T-helper 9 cell (primary cell): Measurements from ENCODE around the gene CTTN.
"Not testable (repeated sequence)": the region's sequence is repeated elsewhere in the genome, so short reads cannot be mapped to it uniquely, and the experiment has no call there.

Experiments used
- DNase-seq: peaks from one replicate; pipeline ENCODE4 v3.0.0-alpha.2; 2020

Gene CTTN

GRCh38 chr11:70381872-70382861 is 16.2 kb upstream of the CTTN start:
- no peak for DNase-seq

- DNase-seq = no peak
Measured at GRCh38 chr11:70383664-70384565, 14.4 kb upstream of the CTTN start.

DNA sequence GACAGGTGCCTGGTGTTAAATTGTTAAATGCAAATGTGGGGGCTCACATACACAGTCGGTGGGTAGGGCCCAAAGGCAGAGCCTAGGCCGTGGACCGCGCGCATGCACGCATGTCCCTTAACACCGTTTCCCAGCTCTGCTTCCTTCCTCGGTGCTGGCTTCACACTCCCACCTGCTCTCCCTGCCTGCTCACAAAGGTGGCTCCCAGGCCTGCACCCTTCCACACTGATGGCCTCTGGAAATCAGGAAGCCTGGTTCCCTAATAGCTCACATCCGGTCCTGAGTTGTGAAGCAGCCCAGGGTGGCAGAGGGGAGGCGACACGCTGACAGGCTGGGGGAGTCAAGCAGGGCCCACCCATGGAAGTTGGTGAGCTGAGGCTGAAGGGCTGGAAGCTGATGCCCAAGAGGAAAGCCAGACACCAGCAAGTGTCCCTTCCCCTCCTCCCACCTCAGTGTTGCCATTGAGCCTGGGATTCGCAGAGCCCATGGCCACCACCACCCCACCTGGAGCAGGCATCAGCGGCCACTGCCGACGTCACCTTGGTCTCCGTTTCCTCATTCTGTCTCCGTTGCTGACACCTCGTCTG is 13.7 kb upstream of the CTTN start:
- no peak for DNase-seq

DNA sequence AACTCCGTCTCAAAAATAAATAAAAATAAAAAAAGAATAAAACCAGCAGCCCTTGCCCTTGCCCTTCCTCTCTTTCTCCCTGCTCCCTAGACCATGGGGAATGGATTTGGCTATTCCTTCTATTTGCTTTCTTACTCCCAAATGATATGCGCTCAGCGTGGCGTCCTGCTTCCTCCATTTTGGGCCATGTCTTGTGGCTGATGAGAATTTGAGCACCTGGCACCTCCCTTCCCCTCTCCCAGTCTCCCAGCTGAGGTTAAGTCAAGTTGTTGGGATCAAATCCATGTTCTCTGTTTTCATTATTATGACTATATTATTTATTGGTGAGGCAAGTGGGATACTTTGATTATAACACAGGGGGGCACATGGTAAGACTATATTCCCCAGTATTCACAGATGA is 10.8 kb upstream of the CTTN start:
- DNase-seq = no peak

GRCh38 chr11:70389201-70389600 is 9.1 kb upstream of the CTTN start:
- no peak for DNase-seq

GRCh38 chr11:70390882-70391281 is 7.4 kb upstream of the CTTN start:
- not testable (repeated sequence) for DNase-seq

- no peak for DNase-seq
Measured at GRCh38 chr11:70394211-70394950, 3.9 kb upstream of the CTTN start.

- no peak for DNase-seq
Measured at GRCh38 chr11:70397336-70397982, 870 bp upstream of the CTTN start.

DNA sequence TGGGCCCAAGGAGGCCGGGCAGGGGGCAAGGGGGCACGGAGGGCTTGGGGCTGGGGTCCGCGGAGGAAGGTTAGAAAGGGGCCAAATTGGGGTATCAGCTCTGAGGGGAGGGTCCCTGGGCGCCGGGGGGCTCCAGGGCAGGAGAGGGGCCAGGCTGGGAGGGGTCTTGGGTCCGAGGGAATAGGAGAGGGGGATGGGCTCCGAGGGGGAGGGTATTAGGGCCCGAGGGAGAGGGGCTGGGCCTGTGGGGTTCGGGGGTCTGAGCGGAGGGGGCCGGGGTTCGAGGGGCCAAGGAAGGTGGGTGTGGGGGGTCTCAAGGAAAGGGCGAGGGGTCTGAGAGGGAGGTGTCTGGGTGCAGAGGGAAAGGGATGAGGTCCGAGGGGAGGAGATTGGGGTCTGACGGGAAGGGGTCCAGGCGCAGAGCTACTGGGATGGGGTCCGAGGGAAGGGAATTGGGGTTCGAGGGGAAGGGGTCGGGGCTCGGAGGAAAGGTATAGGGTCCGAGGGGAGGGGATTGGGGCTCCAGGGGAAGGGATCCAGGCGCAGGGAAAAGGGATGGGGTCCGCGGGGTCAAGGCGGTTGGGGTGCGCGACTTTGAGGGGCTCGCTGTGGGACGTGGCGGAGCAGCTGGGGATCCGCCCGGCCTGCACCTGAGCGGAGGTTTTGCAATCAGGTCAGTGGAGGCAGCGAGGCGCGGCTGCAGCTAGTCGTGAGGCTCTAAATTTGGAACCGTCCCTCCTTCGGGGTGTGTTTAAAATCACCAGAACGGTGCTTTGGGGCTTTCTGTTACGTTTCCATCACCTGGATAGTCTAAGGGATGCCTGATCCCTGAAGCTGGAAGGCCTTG is 728 bp downstream of the CTTN start:
- no peak for DNase-seq

DNA sequence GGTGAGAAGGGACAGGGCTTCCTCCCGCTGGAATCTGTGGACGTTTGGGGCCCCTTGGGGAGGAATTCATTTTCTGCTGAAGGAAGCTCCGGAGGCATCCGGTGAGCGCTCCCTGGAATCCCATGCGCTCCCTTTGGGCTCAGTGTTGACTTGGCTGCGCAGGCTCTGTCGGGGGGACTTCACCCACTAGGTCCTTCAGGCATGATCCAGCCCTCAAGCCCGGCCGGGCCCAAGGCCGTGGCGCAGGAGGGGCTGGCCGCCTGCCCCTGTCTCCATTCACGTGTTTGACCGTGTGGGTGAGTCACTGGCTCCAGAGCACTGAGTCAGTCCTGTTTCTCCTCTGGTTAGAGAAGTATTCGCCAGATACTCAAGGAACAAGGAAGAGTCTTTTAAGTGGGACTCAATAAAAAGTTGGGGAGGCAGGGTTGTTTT is 1.4 kb downstream of the CTTN start:
- no peak for DNase-seq

GRCh38 chr11:70400643-70401042 is 2.3 kb downstream of the CTTN start:
- no peak for DNase-seq

DNA sequence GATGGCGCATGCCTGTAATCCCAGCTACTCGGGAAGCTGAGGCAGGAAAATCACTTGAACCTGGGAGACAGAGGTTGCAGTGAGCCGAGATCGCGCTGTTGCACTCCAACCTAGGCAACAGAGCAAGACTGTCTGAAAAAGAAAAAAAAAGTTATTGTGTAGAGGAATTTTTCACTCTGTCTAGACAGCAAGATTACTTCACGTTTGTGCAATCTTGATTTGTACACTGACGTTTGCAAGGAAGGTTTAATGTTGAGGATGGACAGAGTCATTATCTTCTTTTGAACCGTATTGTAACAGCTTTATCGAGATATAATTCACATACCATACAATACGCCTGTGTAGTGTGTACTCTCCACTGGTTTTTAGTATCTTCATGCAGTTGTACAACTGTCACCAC is 3.7 kb downstream of the CTTN start:
- no peak for DNase-seq

DNA sequence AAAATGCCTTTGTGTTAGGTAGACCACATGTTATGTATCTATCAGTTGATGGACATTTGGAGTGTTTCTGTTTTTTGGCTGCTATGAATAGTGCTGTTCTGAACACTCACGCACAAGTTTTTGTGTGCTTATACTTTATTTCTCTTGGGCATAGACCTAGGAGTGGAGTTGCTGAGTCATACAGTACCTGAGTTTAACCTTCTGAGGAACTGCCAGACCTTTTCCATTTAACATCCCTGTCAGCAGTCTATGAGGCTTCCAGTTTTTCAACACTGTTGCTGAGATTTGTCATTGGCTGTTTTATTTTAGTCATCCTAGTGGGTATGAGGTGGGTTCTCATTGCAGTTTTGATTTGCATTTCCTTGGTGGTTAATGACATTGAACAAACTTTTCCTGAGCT is 4.4 kb downstream of the CTTN start:
- DNase-seq = no peak

- no peak for DNase-seq
Measured at GRCh38 chr11:70404244-70404643, 5.9 kb downstream of the CTTN start.

DNA sequence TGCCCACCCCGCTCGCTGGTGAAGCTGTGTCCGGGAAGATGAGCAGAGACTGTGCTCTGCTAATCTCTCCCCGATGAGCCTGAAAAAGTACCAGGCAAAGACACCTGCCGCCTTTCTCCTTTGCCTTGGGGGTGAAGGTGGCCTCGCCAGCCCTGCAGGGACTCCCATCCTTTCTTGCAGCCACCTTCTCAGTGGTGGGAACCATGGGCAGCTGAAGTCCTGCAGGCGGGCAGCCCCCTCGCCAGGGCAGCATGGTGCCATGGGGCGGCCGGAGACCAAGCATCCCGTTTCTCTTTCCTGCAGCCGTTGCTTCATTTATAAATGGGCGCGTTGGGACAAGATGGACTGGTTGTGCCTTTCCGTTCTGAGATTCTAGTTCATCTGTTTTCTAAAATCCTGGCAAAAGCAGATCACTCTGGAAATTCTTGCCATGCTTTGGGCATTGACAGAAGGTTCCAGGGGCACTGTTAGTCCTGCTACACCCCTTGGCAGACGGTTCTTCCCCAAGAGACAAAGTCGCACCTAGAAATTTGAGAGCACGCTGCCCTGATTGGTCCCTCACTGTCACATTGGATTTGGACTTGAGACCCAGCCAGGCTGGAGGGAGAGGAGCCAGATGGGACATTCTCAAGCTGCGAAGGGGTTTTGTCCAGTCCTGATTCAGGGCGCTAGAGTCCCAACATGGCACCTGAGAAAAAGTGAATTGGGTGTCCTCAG is 7.5 kb downstream of the CTTN start:
- no peak for DNase-seq

DNA sequence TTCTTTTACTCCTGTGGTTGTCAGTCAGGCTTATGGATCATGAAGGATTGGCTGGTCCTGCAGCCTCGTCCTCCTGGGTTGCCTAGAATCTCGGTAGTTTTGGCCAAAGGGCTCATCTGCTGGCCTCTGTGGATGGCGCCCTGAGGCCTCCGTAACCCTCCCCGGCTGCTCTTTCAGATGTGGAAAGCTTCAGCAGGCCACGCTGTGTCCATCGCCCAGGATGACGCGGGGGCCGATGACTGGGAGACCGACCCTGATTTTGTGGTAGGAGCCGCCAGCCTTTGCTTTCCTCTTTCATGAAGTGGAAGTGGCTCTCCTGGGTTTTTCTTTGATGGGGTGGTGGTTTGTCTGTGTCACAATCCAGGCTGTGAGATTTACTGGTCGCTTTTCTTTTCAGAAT is 8.8 kb downstream of the CTTN start:
- DNase-seq = no peak

DNA sequence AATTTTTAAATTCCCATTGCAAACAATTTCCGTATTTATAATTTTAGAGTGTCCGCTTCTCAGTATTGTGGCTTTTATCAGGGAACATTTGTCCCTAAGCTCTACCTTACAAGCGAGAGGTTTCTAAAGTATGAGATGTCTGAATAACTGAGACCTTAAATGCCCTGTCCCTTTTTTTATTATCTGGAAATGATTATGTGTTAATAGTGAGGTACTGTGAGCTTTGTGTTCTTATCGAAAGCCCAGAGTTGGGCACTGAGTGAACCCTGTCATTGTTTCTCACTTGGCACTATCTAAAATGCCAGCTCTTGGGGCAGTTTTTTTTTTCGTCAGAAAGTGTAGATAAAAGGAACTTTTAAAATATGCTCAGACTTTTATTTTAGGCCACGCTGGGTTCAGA is 9.5 kb downstream of the CTTN start:
- no peak for DNase-seq

GRCh38 chr11:70408326-70408725 is 10.0 kb downstream of the CTTN start:
- DNase-seq = not testable (repeated sequence)

DNA sequence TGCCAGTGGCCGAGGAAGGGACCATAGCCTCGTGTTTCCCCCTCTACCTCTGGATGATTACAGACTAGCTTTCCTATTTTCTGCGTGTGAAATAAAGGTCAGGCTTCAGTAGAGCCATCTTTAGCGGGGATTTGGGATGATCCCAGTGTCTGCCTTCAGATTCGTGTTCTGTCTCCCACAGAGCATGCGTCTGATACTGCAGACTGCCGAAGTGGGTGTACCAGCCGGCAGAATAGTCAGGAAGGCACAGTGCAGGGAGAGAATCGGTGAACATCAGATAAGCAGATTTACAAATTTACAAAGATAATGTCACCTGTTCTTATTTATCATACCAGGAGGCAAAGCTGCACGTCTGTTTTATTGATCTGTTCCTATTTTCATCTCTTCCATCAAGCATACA is 11.1 kb downstream of the CTTN start:
- DNase-seq = no peak

DNA sequence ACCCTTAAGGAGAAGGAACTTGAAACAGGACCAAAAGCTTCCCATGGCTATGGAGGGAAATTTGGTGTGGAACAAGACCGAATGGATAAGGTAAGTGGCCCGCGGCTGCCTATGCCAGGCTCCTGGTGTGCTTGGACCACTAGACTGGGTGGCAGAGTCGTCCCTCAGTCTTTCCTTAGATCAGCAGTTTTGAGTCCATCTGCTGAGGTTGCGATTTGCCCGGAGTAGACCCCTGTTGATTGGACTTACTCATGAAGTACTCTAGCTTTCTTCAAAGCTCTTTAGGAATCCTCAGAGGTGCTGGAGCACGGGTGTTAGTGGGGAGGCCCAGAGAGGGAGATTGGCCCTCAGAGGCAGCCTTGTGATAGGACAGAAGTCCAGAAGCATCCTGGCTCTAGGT is 11.5 kb downstream of the CTTN start:
- no peak for DNase-seq
